NCI-H1436 (cell line): ENCODE data around the gene GNB1.
"Not testable (repeated sequence)": the region's sequence is repeated elsewhere in the genome, so short reads cannot be mapped to it uniquely, and the experiment has no call there.

Experiments used
- DNase-seq: peaks from one replicate; lab custom pipeline; 2025; lab: John Stamatoyannopoulos, UW

Gene GNB1

GRCh38 chr1:1889847-1890505 lies 911 bp downstream of the GNB1 start:
- no peak for DNase-seq

- no peak for DNase-seq
Measured at GRCh38 chr1:1889090-1889750, 1.7 kb downstream of the GNB1 start.

DNA sequence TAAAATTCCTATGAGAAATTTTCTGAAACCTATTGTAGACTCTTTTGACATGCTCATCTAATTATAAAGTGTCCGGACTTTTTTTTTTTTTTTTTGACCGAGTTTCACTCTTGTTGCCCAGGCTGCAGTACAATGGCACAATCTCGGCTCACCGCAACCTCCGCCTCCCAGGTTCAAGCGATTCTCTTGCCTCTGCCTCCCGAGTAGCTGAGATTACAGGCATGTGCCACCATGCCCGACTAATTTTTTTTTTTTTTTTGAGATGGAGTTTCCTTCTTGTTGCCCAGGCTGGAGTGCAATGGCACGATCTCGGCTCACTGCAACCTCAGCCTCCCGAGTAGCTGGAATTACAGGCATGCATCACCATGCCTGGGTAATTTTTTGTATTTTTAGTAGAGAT lies 7.0 kb downstream of the GNB1 start:
- not testable (repeated sequence) for DNase-seq

GRCh38 chr1:1883092-1883873 lies 7.6 kb downstream of the GNB1 start:
- DNase-seq, result no peak

DNA sequence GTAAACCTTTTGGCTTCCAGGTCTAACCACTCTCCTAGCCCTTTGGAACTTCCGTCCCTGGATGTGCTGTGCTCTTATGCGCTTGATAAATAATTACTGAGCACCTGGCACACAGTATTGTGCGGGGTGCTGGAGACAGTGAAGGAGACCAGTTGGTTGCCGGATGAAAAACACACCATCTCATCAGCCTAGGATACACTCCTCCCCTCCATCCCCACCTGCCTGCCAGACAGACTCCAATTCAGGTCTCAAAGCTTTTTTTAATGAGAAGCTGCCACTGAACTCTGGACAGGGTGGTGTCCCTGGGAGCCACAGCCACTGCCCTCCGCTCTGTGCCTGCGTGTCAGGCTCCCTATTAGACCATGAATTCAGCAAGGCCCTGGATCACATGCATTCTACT lies 9.2 kb downstream of the GNB1 start:
- no peak for DNase-seq

- no peak for DNase-seq
Measured at GRCh38 chr1:1880617-1881312, 10.1 kb downstream of the GNB1 start.

- DNase-seq, result no peak
Measured at GRCh38 chr1:1879942-1880341, 10.9 kb downstream of the GNB1 start.

GRCh38 chr1:1877865-1878436 lies 12.9 kb downstream of the GNB1 start:
- no peak for DNase-seq

DNA sequence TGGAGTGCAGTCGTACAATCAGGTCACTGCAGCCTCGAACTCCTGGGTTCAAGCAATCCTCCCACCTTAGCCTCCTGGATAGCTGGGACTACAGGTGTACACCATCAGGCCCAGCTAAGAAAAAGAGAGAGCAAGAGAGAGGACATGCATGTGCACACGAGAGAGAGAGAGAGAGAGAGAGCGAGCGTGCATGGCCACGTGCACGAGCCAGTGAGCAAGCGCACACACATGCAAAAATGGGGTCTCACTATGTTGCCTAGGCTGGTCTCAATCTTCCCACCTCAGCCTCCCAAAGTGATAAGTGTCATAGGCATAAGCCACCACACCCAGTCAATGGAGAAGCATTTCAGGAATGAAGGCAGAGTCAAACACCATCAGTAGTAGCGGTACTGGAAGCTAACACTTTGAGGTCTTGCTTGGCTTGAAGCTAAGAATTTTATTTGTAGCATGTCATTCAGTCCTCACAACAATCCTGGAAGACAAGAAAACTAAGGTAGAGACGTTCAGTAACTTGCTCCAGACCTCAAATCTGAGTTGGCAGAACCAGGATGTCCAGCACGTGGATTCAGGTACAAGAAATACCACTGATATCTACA lies 14.5 kb downstream of the GNB1 start:
- no peak for DNase-seq

GRCh38 chr1:1875932-1876331 lies 15.0 kb downstream of the GNB1 start:
- no peak for DNase-seq

GRCh38 chr1:1874901-1875300 lies 16.0 kb downstream of the GNB1 start:
- no peak for DNase-seq

GRCh38 chr1:1873186-1873585 lies 17.7 kb downstream of the GNB1 start:
- DNase-seq, result no peak

- DNase-seq, result no peak
Measured at GRCh38 chr1:1872329-1872994, 18.4 kb downstream of the GNB1 start.

DNA sequence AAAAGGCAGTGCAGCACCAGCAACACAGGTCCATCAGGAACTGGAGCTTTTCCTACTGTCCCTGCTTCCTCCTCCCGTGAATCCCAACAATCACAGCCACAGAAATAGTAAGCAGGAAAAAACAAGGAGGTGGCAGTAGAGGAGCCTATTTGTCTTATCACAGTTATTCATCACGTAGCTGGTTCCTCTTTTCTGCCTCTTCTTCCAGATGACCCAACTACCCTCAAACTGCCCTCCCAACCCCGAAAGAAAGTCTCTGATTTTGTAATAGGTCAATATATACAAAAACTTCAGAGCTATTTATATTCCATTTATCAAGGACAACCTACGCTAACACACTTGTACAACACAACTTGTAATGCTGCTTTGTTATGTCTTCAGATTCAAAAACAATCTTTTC lies 21.4 kb downstream of the GNB1 start:
- DNase-seq, result no peak

DNA sequence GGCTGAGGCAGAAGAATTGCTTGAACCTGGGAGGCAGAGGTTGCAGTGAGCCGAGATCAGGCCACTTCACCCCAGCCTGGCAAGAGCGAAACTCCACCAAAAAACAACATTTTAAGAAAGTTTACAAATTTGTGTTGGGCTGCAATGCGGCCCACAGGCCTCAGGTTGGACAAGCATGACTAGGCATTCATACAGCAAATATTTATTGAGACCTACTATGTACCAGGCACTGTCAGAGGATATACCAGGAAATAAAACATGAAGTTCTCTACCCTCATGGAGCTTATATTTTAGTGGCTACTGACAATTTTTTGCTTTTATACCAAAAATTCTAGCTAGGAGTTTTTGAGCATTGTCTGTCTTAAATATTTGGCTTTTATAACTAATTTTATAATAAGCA lies 23.7 kb downstream of the GNB1 start:
- no peak for DNase-seq

DNA sequence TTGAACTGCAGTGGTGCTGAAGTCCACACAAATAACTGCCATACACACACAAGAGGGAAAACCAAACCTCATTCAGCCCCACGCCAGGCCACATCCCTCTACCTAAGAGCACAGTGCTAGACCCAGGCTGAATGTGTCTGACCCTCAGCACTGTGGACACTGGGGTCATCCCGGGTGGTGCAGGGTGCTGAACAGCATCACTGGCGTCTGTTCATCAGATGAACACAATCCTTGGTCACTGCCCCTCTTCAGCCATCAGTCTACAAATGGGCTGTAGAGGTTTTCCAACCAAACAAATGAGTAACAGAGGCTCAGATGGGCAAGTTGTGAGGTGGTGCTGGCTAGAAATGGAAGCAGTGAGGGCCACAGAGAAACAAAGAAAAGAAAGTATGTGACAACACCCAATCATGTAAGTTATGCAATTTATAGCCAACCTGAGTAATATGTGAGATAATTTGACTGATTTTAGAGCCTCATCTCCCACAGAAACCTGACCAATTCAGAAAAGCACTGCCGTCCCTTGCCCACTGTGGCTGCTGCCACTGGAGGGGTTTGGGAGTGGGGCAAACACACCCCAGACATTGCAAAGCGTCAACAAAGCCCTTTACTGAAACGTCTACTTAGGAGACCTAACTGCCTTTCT lies 27.9 kb downstream of the GNB1 start:
- no peak for DNase-seq

GRCh38 chr1:1861761-1862310 lies 29.1 kb downstream of the GNB1 start:
- not testable (repeated sequence) for DNase-seq

- DNase-seq, result no peak
Measured at GRCh38 chr1:1861339-1861730, 29.6 kb downstream of the GNB1 start.

- not testable (repeated sequence) for DNase-seq
Measured at GRCh38 chr1:1859970-1860697, 30.8 kb downstream of the GNB1 start.
